ENCODE results near the gene DLX5.
A peak's percentile ranks its signal among the peaks of the same experiment; 100 is the strongest.

Gene DLX5

GRCh38 chr7:97005183-97006054 is 19.2 kb downstream of the DLX5 start, which contains the start of gene DLX6:
Gene DLX6, plus strand, starts transcription at chr7:97005553. Its CDS starts 425 bp downstream, at chr7:97005978.
- peak; percentile 67 for DNase-seq

DNA sequence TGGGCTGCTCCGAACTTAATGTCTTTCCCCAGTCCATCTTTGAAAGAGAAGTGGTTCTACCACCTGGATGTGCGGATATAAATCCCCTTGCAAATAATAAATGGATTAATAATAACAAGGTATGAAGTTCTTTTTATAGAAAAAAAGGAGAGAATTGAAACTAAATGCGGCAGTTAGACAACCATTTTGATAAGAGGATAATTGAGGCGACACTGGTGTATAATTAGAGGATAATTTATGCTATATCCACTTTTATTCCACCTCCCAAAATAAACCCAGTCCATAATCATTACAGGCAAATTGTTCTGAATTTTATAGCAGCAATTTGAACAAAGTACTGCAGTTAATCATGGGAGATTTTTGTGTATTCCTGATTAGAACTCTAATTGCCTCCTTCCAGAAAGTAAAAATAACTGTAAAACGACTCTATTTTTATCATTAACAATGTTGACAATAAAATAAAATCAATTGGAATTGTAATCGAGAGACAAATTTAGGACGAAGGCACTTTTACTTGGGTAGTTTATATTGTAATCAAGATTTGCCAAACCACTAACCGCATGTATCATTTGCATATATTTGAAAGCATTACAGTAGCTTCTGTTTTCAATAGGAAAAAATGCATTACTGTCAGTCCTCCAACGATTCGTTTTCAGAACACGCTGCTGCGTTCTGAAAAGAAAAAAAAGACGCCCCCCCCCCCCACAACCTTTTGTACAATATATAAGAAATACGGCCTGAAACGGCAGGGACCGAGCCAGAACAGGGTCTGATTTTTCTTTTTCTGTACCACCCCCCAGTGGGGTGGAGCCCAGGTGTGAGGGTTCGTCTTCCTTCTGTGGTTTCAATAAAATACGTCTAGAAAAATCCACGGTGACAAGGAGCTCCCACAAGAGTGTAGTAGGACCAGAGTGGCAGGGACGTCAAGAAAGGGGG is 20.1 kb downstream of the DLX5 start:
- DNase-seq = no peak

GRCh38 chr7:97003262-97004246 is 21.1 kb downstream of the DLX5 start:
- DNase-seq = no peak

DNA sequence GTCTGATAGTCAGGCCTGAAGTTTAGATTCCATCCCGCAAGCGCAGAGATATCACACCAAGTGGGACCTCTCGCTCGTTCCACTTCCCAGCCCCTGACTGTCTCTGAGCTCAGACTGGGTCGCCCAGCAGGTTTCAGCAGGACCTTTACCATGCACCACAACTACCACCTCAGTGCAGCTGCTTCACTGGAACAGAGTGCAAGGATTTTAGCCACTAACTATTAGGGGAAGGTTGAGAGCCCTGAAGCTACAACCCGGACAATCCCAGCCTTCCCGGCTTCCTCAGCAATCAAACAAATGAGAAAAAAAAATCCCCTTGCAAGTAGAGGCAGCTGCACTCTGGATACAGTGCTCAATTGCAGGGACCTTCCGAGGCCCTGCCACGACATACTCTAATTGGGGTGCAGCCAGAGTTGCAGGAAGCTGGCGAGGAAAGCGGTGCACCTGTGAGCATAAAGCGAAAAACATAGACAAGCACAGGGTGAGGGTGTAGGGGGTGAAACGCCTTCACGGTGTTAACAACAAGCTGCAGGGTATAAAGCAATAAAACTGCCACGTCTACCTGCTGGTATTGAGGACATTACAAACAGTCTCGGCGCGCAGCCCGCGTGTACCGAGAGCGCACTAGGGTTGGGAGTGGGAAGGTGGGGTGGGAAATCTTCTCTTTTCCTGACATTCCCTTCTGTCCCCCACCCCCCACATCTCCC is 21.9 kb downstream of the DLX5 start:
- DNase-seq = no peak

GRCh38 chr7:97001656-97002554 is 22.7 kb downstream of the DLX5 start:
- no peak for DNase-seq

DNA sequence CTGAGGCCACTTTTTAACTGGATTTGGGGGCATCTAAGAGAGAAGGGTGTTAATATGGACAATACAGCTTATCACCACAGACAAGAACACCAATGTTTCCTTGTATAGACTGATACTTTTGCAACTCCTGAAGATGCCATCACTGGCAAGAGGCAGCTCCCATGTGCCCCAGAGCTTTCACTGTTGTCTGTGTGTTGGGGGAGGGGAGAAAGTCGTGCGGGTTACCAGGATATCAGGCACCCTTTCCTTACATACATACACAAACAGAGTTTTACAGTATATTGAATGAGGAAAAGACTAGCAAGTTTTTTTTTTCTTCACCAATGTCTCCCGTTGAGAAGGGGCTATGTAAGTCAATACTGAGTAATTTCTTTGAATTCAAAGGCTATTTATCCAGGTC is 23.4 kb downstream of the DLX5 start:
- no peak for DNase-seq

DNA sequence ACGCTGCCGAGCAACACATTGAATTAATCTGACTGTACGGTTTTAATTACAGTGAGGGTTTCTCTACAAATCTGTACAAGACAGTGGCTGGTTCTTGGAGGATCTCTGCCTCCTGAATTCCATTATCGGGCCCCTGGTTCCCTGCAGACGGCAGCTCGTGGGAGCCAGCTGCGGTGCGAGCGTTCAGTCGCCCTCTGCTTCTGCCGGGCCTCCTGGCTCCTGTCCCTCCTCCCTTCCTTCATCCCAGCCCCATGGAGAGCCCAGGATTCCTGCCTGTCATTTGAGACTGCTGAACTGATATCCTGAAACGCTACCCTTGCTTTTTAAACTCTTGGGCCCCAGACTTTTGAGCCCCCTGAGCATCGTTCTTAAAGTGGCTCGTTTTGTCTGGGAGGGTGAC is 25.9 kb downstream of the DLX5 start:
- DNase-seq = no peak

- DNase-seq = no peak
These were observed 26.3 kb downstream of the DLX5 start for GRCh38 chr7:96998333-96998732.

DNA sequence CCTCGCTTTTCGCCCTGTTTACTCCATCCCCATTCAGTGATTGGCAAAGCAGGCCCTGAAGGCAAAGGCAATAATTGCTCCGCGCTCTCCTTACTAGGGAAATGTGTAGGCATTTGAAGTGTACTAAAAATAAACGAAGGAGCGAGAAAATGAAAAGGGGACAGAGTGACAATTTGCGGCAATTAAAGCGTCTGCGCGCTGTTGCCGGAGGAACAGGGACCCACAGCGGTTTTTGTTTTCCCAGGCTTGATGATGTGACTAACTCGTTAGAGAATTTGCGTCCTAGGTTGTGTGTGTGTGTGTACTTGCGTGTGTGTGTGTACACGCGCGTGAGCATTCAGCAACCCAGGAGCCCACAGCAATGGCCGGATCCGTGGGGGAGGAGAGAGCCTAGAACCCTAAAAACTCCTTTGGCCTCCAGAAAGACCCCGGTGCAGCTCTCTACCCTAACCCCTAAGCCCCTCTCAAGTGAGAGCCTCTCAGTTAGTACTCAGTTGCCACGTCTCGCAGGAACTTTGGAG is 27.1 kb downstream of the DLX5 start:
- DNase-seq = no peak

- DNase-seq = no peak
These were observed 27.6 kb downstream of the DLX5 start for GRCh38 chr7:96996958-96997511.

- no peak for DNase-seq
These were observed 28.3 kb downstream of the DLX5 start for GRCh38 chr7:96996111-96996957.

- DNase-seq = no peak
These were observed 29.1 kb downstream of the DLX5 start for GRCh38 chr7:96995406-96996110.

GRCh38 chr7:96993980-96994379 is 30.7 kb downstream of the DLX5 start:
- no peak for DNase-seq

GRCh38 chr7:96993094-96993865 is 31.4 kb downstream of the DLX5 start:
- no peak for DNase-seq

DNA sequence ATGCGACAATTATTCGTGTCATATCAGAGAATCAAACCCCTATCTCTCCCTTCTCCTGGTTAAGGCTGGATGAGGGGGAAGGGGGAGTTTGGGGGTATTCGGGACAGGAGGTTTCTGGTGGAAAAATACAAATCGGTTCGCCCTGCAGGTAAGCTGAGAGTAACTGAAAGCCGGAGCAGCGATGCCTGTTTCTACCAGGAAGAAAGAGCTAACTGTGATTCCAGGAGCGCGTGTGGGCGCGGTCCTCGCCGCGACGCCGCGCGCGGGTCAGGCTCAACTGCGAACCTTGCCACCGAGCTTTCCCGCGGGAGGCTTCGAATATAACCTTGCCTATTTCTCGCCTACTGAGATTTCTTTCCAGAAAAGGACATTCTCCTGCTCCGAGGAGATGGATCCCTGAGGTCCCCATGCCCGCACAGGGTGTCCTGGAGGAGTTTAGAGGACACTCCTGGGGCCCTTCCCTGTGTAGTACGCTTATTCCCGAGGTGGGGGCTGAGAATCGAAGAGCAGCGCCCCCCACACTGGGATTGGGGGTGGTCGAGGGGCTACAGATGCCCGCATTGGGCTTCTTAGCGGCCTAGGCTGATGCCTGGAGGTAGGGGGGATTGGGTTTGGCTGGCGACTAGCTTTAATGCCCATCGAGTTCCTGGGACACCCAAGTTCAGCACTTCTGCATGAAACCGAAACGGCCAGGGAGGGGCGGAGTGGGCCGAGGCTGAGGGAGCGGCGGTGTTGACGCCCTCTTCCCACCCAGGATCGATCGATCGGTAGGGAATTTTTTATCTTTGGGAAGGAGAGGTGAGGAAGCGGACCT is 32.2 kb downstream of the DLX5 start:
- DNase-seq = no peak

DNA sequence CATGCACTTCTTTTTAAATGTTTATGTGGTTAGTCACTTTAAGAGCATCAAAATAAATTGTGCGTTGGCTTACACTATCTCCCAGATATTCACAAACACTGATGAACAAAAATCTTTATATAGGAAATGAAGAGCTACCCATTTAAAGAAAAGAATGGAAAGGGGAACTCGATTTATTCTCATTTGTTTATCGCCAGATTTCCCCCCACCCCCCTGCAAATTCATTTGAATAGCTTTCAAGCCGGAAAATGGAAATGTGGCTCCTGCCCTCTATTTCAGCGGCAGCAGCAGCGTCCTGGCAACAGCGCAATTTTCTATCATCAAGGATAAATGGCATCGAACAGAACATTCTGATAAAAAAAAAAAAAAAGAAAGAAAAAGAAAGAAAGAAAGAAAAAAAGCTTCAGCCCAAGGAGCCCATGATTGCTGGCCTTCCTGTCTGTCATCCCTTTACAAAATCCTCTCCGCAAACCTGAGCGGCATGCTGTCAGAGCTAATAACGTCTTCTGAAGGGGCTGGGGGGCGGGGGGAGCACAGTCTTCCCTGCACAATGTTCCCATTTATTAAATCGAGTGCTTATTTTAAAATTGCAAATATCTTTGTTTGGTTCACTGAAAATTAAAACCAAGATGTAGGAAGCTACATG is 33.0 kb downstream of the DLX5 start:
- DNase-seq = no peak
